Activated naive CD8-positive, alpha-beta T cell treated with anti-CD3 and anti-CD28 coated beads, Interleukin-2, amount 50 U/mL, for 16 hours (primary cell): ENCODE results near the gene RUNX2.
"Not testable (repeated sequence)": the region's sequence is repeated elsewhere in the genome, so short reads cannot be mapped to it uniquely, and the experiment has no call there.

Experiments
- DNase-seq: peaks from one replicate; pipeline ENCODE4 v3.0.0-alpha.2; 2020; ENCODE audit warnings: low read depth, low spot score

RUNX2 gene

GRCh38 chr6:45553730-45554344 lies 225.7 kb downstream of the RUNX2 start:
- DNase-seq = no peak

GRCh38 chr6:45554591-45554990 lies 226.5 kb downstream of the RUNX2 start:
- no peak for DNase-seq

- DNase-seq = no peak
Measured at GRCh38 chr6:45555981-45556771, 228.0 kb downstream of the RUNX2 start.

GRCh38 chr6:45556828-45557227 lies 228.7 kb downstream of the RUNX2 start:
- DNase-seq = no peak

GRCh38 chr6:45557454-45557853 lies 229.3 kb downstream of the RUNX2 start:
- DNase-seq = no peak

- DNase-seq = no peak
Measured at GRCh38 chr6:45558858-45559257, 230.7 kb downstream of the RUNX2 start.

- DNase-seq = not testable (repeated sequence)
Measured at GRCh38 chr6:45560321-45560820, 232.2 kb downstream of the RUNX2 start.

GRCh38 chr6:45562171-45562570 lies 234.0 kb downstream of the RUNX2 start:
- DNase-seq = no peak

GRCh38 chr6:45563041-45563440 lies 234.9 kb downstream of the RUNX2 start:
- no peak for DNase-seq

- no peak for DNase-seq
Measured at GRCh38 chr6:45563844-45564243, 235.7 kb downstream of the RUNX2 start.

- no peak for DNase-seq
Measured at GRCh38 chr6:45566882-45567281, 238.8 kb downstream of the RUNX2 start.

GRCh38 chr6:45567879-45568278 lies 239.7 kb downstream of the RUNX2 start:
- DNase-seq = no peak

- no peak for DNase-seq
Measured at GRCh38 chr6:45568626-45569025, 240.5 kb downstream of the RUNX2 start.

- DNase-seq = no peak
Measured at GRCh38 chr6:45569210-45569945, 241.2 kb downstream of the RUNX2 start.

- DNase-seq = no peak
Measured at GRCh38 chr6:45571159-45571558, 243.0 kb downstream of the RUNX2 start.

GRCh38 chr6:45572833-45573232 lies 244.7 kb downstream of the RUNX2 start:
- no peak for DNase-seq

GRCh38 chr6:45574014-45574461 lies 245.9 kb downstream of the RUNX2 start:
- no peak for DNase-seq

GRCh38 chr6:45574885-45575284 lies 246.8 kb downstream of the RUNX2 start:
- no peak for DNase-seq

GRCh38 chr6:45576648-45577624 lies 248.8 kb downstream of the RUNX2 start:
- DNase-seq = no peak

GRCh38 chr6:45577836-45578504 lies 249.8 kb downstream of the RUNX2 start:
- DNase-seq = no peak

- DNase-seq = no peak
Measured at GRCh38 chr6:45584127-45584526, 256.0 kb downstream of the RUNX2 start.
